BJ (cell line): Measurements from ENCODE around the gene SLC52A1. TPM values are rescaled to one million over a fixed set of nuclear protein-coding genes. Genes with fewer than 3 reads are reported as not detected.

ENCODE experiments used
- CTCF ChIA-PET: fragments of 350-600 bp; formaldehyde crosslinking; extraction: SDS; loops from one replicate; lab custom pipeline; 2021; ENCODE audit warnings: antibody characterized with exemption, inconsistent platforms; lab: Yijun Ruan, JAX
- POLR2A ChIA-PET: fragments of 300-600 bp; sonication (Branson Sonifier 250); formaldehyde crosslinking; extraction: SDS; loops from one replicate; lab custom pipeline; 2021; ENCODE audit warnings: antibody characterized with exemption; lab: Charles Lee
- DNase-seq: peaks from one replicate; pipeline ENCODE4 v3.0.0-alpha.2; 2011; ENCODE audit warnings: low read depth
- H3K27me3 ChIP-seq: 2 replicates; pipeline ENCODE4 v1.6.0; 2011; ENCODE audit warnings: low read length; ENCODE audit not compliant: control insufficient read depth, insufficient read depth
- H3K36me3 ChIP-seq: 2 replicates; pipeline ENCODE4 v1.5.1; 2011; ENCODE audit warnings: low read length; ENCODE audit not compliant: control insufficient read depth, insufficient read depth
- H3K4me3 ChIP-seq: 2 replicates; pipeline ENCODE4 v1.5.1; 2011; ENCODE audit warnings: low read depth, mild to moderate bottlenecking, control low read depth, low read length
- CTCF ChIP-seq: IDR thresholded peaks from 2 replicates; pipeline ENCODE4 v1.5.1; 2011; ENCODE audit warnings: low read depth, mild to moderate bottlenecking, control low read depth, inconsistent platforms, low read length, moderate library complexity; ENCODE audit not compliant: insufficient read depth
- polyA plus RNA-seq: library from polyadenylated mRNA; depleted of rRNA; stranded (reverse); fragments of >200 nt; gene quantifications from 2 replicates; pipeline ENCODE4 v1.2.3, GENCODE V29; 2011

The SLC52A1 gene
- polyA plus RNA-seq, 1 experiment: 0.23 TPM

- no peaks in the 10 kb centered on the region for H3K36me3 ChIP-seq
- CTCF ChIA-PET: interaction anchor here (1.0 kb wide), 1 partner anchor 12 kb away, joined by 5 read pairs; no protein-coding TSS in a partner anchor
- no peak for TF ChIP-seq CTCF
Measured at GRCh38 chr17:5042157-5043022, 7.2 kb upstream of the SLC52A1 start.

GRCh38 chr17:5034651-5035050 lies 575 bp downstream of the SLC52A1 start:
- DNase-seq: no peak
- Histone ChIP-seq H3K4me3 (no peak overlapping the region), H3K27me3 (0 out of 2 replicates have a peak, but pooled peaks cover 6% of the 10 kb centered on the region), H3K36me3 (no peaks in the 10 kb centered on the region)
- POLR2A ChIA-PET: interaction anchor here (0.6 kb wide), 1 partner anchor 47 kb away, joined by 3 read pairs; the partner anchor contains the start of gene CAMTA2
- CTCF ChIA-PET: interaction anchor here (0.6 to 3.5 kb wide), 4 partner anchors 12 to 1401 kb away, joined by 3 to 27 read pairs (median 4); no protein-coding TSS in a partner anchor
- TF ChIP-seq CTCF: no peak

More at GRCh38 chr17:5042157-5043022, 7.2 kb upstream of the SLC52A1 start:
- DNase-seq: no peak
- H3K27me3 ChIP-seq: no peaks in the 10 kb centered on the region; the same call in 1 of the 2 replicates
- H3K4me3 ChIP-seq: no peak overlapping the region
- POLR2A ChIA-PET: no interaction called here

GRCh38 chr17:5034063-5034462 lies 1.2 kb downstream of the SLC52A1 start:
- POLR2A ChIA-PET: no interaction called here
- DNase-seq: no peak
- Histone ChIP-seq H3K27me3 (0 out of 2 replicates have a peak, but pooled peaks cover 6% of the 10 kb centered on the region), H3K4me3 (no peak overlapping the region), H3K36me3 (no peaks in the 10 kb centered on the region)
- TF ChIP-seq CTCF: no peak
- CTCF ChIA-PET: interaction anchor here (0.6 to 3.5 kb wide), 3 partner anchors 13 to 194 kb away, joined by 3 to 27 read pairs (median 4); no protein-coding TSS in a partner anchor

DNA sequence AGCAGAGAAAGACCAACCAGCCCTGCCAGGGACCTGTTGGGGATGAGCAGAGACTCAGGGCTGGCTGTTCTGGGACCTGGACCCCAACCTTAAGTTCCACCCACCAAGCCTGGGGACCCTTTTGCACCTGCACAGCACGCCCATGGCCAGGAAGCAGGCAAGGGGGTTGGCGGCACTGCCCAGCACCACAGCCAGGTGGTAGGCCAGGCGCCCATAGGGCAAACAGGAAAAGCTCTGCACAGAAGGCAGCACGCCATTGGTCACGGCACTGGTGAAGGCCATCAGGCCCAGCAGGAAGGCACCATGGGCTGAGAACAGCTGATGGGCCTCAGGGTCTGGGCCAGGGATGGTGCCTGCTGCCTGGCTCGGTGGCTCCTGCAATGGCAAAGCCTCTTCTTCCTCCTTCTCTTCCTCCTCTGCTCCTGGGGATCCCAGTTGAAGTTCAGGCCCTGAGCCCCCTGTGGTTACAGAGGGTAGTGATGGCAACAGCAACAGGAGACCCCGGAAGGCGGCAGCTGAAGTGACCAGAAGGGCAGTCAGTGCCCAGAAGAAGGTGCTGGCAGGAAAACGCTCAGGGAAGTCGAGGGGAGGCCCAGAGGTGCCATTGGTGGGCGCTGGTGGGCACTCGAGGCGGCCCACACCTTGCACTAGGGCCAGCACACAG lies 1.7 kb downstream of the SLC52A1 start:
- H3K36me3 ChIP-seq: no peaks in the 10 kb centered on the region
- H3K4me3 ChIP-seq: no peak overlapping the region
- 0 out of 2 replicates have a peak, but pooled peaks cover 6% of the 10 kb centered on the region for H3K27me3 ChIP-seq
- ChIA-PET POLR2A (no interaction called here), CTCF (interaction anchor here (0.6 to 3.5 kb wide), 3 partner anchors 8 to 482 kb away, joined by 3 to 27 read pairs (median 3); no protein-coding TSS in a partner anchor)
- no peak for TF ChIP-seq CTCF
- DNase-seq: no peak
